ENCODE data around the gene RFX3. TPM values are rescaled to one million over a fixed set of nuclear protein-coding genes. Genes with fewer than 3 reads are reported as not detected.
"Not testable (repeated sequence)": the region's sequence is repeated elsewhere in the genome, so short reads cannot be mapped to it uniquely, and the experiment has no call there.

RFX3 gene
- total RNA-seq, 4 donors from 2014 or later = 7.0 to 11.3 (median 8.6) TPM

GRCh38 chr9:3330792-3331420 lies 194.9 kb downstream of the RFX3 start:
- no peak for TF ChIP-seq CTCF (IDR thresholded peaks at IDR 0.05)
- ATAC-seq (ENCODE audit: low FRiP score) = no peak
- DNase-seq (ENCODE audit: low spot score) = no peak

- ATAC-seq (ENCODE audit: low FRiP score) (no peak), DNase-seq (ENCODE audit: low spot score) (no peak)
- no peak for TF ChIP-seq CTCF (IDR thresholded peaks at IDR 0.05)
These were observed 196.4 kb downstream of the RFX3 start for GRCh38 chr9:3329361-3329760.

GRCh38 chr9:3323714-3324113 lies 202.1 kb downstream of the RFX3 start:
- DNase-seq (ENCODE audit: low spot score) = no peak
- ATAC-seq (ENCODE audit: low FRiP score) = no peak
- no peak for TF ChIP-seq CTCF (IDR thresholded peaks at IDR 0.05)

GRCh38 chr9:3321186-3321585 lies 204.6 kb downstream of the RFX3 start:
- DNase-seq (ENCODE audit: low spot score) = no peak
- ATAC-seq (ENCODE audit: low FRiP score) = no peak
- no peak for TF ChIP-seq CTCF (IDR thresholded peaks at IDR 0.05)

- ATAC-seq (ENCODE audit: low FRiP score) = not testable (repeated sequence)
These were observed 213.2 kb downstream of the RFX3 start for GRCh38 chr9:3312595-3312994.

GRCh38 chr9:3308609-3309008 lies 217.2 kb downstream of the RFX3 start:
- DNase-seq (ENCODE audit: low spot score) = no peak

More at GRCh38 chr9:3312595-3312994, 213.2 kb downstream of the RFX3 start:
- DNase-seq (ENCODE audit: low spot score) = not testable (repeated sequence)

GRCh38 chr9:3304388-3304787 lies 221.4 kb downstream of the RFX3 start:
- ATAC-seq (ENCODE audit: low FRiP score); DNase-seq (ENCODE audit: low spot score): not testable (repeated sequence)

More at GRCh38 chr9:3308609-3309008, 217.2 kb downstream of the RFX3 start:
- TF ChIP-seq CTCF (IDR thresholded peaks at IDR 0.05) = no peak
- ATAC-seq (ENCODE audit: low FRiP score) = no peak

- TF ChIP-seq CTCF (IDR thresholded peaks at IDR 0.05) = no peak
- ATAC-seq (ENCODE audit: low FRiP score) (no peak), DNase-seq (ENCODE audit: low spot score) (no peak)
These were observed 225.9 kb downstream of the RFX3 start for GRCh38 chr9:3299872-3300271.

All from omental fat pad (tissue), 4 donors.